NB4 (cell line): Measurements from ENCODE around the gene ANKRD28.

Source experiments
- MYC ChIP-seq: IDR thresholded peaks from 2 replicates; pipeline ENCODE4 v1.6.1; 2011; ENCODE audit warnings: low read depth, low read length
- TF ChIP-seq, protein P1 (sequence below): IDR thresholded peaks from one replicate; pipeline ENCODE4 v1.5.1; 2012; ENCODE audit warnings: low read depth, low read length

GRCh38 chr3:15632212-15632580 is 165.6 kb downstream of the ANKRD28 start:
- TF ChIP-seq, protein P1, sequence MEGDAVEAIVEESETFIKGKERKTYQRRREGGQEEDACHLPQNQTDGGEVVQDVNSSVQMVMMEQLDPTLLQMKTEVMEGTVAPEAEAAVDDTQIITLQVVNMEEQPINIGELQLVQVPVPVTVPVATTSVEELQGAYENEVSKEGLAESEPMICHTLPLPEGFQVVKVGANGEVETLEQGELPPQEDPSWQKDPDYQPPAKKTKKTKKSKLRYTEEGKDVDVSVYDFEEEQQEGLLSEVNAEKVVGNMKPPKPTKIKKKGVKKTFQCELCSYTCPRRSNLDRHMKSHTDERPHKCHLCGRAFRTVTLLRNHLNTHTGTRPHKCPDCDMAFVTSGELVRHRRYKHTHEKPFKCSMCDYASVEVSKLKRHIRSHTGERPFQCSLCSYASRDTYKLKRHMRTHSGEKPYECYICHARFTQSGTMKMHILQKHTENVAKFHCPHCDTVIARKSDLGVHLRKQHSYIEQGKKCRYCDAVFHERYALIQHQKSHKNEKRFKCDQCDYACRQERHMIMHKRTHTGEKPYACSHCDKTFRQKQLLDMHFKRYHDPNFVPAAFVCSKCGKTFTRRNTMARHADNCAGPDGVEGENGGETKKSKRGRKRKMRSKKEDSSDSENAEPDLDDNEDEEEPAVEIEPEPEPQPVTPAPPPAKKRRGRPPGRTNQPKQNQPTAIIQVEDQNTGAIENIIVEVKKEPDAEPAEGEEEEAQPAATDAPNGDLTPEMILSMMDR: no peak
- no peak for TF ChIP-seq MYC
